GM20000 (cell line): ENCODE data around the gene SMARCAL1.

Source experiments
- DNase-seq: peaks from one replicate; pipeline ENCODE4 v3.0.0; 2012; ENCODE audit warnings: low spot score
- TF ChIP-seq, protein P1 (sequence below): IDR thresholded peaks from 2 replicates; pipeline ENCODE4 v1.5.1; 2012; ENCODE audit warnings: mild to moderate bottlenecking, control low read depth; ENCODE audit errors: extremely low read depth, missing control alignments

SMARCAL1 gene

DNA sequence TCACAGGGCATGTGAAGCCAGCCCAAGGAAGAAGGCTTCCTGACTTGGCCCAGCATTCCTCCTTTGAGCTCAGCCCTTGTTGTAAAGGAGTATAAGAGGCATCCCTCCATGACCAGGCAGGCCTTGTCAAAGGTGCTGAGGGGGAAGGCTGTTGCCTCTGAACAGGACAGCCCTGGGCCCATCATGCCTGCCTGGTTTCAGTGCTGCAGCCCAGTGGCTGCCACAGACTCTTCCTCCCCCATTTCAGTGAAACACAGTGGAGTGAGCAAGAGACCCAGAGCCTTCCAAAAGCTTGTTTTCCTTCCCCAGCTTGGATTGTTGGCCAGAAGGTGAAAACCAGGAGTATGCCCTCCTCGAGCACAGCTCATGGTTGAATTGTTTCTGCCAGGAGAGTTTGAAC lies 66.5 kb downstream of the SMARCAL1 start:
- no peak for DNase-seq
- TF ChIP-seq, protein P1, sequence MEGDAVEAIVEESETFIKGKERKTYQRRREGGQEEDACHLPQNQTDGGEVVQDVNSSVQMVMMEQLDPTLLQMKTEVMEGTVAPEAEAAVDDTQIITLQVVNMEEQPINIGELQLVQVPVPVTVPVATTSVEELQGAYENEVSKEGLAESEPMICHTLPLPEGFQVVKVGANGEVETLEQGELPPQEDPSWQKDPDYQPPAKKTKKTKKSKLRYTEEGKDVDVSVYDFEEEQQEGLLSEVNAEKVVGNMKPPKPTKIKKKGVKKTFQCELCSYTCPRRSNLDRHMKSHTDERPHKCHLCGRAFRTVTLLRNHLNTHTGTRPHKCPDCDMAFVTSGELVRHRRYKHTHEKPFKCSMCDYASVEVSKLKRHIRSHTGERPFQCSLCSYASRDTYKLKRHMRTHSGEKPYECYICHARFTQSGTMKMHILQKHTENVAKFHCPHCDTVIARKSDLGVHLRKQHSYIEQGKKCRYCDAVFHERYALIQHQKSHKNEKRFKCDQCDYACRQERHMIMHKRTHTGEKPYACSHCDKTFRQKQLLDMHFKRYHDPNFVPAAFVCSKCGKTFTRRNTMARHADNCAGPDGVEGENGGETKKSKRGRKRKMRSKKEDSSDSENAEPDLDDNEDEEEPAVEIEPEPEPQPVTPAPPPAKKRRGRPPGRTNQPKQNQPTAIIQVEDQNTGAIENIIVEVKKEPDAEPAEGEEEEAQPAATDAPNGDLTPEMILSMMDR, result no peak

DNA sequence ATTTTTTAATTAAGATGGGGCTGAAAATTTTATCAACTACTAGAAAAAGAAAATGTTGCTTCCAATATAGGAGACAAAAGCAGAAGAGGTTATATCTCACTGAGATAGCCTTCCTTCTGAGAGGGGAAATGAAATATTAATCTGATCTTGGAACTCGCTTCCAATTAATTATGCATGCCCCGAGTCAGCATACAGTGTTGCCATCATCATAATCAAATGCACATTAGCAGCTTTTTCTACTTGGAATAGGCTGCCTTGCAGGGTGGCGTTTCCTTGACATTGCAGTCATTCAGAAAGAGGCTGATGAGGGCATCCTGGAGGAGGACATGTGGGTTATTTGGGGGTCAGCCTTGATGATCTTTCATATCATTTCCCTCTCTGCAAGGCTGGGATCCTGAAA lies 67.9 kb downstream of the SMARCAL1 start:
- no peak for DNase-seq

GRCh38 chr2:216482640-216483039 lies 70.4 kb downstream of the SMARCAL1 start:
- TF ChIP-seq, protein P1, result no peak
- no peak for DNase-seq

More for the DNA sequence above, 67.9 kb downstream of the SMARCAL1 start:
- TF ChIP-seq, protein P1, result no peak

- TF ChIP-seq, protein P1, result no peak
- DNase-seq, result no peak
These were observed 73.0 kb downstream of the SMARCAL1 start for GRCh38 chr2:216485237-216485636.

DNA sequence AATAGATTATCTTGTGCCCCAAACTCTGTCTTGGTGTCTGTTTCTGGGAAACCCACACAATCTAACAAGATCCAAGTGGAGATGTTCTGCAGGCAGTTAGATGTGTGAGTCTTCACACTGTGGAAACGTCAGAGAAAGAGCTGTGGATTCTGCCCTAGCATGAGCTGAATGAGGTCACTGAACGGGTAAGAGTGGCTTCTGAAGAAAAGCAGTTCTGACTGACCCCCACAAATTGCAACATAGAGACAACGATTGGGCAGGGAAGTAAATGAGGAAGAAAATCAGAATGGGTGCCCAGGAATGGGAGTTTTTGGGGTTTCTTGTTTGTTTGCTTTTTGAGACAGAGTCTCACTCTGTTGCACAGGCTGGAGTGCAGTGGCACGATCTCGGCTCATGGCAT lies 73.5 kb downstream of the SMARCAL1 start:
- DNase-seq, result no peak
- TF ChIP-seq, protein P1, result no peak

GRCh38 chr2:216486271-216486670 lies 74.0 kb downstream of the SMARCAL1 start:
- TF ChIP-seq, protein P1, result no peak
- no peak for DNase-seq

DNA sequence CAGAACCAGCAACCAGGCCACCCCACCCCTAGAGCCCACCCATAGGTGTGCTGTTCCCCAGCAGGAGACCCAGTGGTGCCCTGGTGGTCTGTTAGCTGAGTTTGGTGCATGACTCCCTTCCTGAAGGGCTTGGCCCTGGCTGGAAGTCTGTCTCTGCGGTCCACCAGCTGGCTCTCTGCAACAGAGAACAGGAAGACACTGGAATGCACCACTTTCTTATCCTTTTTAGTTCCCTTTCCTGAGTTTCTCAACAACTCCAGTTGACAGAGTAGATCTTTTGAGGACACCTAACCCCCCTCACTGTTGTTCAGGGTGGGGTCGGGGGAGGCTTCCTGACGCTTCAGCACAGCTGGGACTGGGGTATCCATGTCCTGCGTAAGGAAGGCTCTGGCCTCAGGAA lies 74.4 kb downstream of the SMARCAL1 start:
- DNase-seq, result no peak
- TF ChIP-seq, protein P1, result no peak
